Measurements from ENCODE around the gene CPNE2.

DNA sequence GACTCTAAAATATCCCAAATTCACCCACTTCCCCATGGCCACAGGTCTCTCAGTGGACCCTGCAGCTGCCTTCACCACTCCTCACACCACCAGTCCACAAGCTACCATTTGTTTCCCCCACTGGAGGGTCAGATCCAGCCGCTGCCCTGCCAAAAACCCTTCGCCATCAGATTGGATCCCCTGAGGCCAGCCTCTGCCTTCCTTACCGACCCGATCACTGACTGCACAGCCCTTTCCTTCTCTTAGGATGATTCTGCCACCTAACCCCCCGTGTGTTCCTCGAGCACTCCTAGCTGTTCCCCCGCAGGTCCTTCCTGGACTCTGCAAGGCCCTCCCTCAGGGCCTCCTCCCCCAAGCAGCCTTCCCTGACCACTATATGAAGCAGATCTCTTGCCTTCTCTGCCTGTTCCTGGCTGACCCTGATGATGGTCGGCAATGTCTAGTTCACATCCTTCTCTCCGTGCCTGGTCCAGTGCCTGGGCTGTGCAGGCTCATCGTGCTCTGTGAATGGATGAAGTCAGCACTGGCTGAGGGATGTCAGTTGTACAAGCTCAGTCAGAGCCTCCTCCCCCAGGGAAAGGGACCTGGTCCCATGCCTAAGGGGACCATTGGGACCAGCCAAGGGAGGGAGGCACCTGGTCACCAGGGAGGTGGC, 46.0 kb downstream of the CPNE2 start:
- TF ChIP-seq, protein P1, sequence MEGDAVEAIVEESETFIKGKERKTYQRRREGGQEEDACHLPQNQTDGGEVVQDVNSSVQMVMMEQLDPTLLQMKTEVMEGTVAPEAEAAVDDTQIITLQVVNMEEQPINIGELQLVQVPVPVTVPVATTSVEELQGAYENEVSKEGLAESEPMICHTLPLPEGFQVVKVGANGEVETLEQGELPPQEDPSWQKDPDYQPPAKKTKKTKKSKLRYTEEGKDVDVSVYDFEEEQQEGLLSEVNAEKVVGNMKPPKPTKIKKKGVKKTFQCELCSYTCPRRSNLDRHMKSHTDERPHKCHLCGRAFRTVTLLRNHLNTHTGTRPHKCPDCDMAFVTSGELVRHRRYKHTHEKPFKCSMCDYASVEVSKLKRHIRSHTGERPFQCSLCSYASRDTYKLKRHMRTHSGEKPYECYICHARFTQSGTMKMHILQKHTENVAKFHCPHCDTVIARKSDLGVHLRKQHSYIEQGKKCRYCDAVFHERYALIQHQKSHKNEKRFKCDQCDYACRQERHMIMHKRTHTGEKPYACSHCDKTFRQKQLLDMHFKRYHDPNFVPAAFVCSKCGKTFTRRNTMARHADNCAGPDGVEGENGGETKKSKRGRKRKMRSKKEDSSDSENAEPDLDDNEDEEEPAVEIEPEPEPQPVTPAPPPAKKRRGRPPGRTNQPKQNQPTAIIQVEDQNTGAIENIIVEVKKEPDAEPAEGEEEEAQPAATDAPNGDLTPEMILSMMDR (IDR thresholded peaks at IDR 0.05): no peak
- TF ChIP-seq EP300 (IDR thresholded peaks at IDR 0.05) (no peak), POLR2A (IDR thresholded peaks at IDR 0.05) (no peak), POLR2AphosphoS5 (IDR thresholded peaks at IDR 0.05) (no peak)
